ENCODE data around the gene IFITM5. TPM values are rescaled to one million over a fixed set of nuclear protein-coding genes. Genes with fewer than 3 reads are reported as not detected.

The IFITM5 gene
- total and polyA plus RNA-seq, 4 donors: not detected

GRCh38 chr11:272931-273198 is 26.5 kb downstream of the IFITM5 start:
- Histone ChIP-seq H3K4me3 (no peak overlapping the region), H3K27me3 (ENCODE audit: control insufficient read depth in 3 of 3, insufficient read depth in 3 of 3, low read length in 2 of 3) (peaks cover 0 to 33% (median 6%) of the 10 kb centered on the region in 3 donors), H3K4me1 (ENCODE audit: control insufficient read depth in 5 of 5, insufficient read depth in 5 of 5, low read length in 5 of 5) (peaks cover 0 to 12% (median 0%) of the 10 kb centered on the region in 5 donors), H3K27ac (ENCODE audit: low read depth in 1 of 2, low read length in 1 of 2) (no peak overlapping the region), H3K9me3 (ENCODE audit: control insufficient read depth in 4 of 4, insufficient read depth in 3 of 4, low read length in 3 of 4) (no peaks in the 10 kb centered on the region), H3K36me3 (ENCODE audit: control insufficient read depth in 4 of 4, insufficient read depth in 4 of 4, low read length in 4 of 4) (no peaks in the 10 kb centered on the region), H3K9ac (ENCODE audit: insufficient read depth in 1 of 2, low read length in 2 of 2) (no peak overlapping the region)
- DNase-seq: no peak
- ATAC-seq (ENCODE audit: insufficient read depth, low FRiP score): no peak
- TF ChIP-seq, protein P1, sequence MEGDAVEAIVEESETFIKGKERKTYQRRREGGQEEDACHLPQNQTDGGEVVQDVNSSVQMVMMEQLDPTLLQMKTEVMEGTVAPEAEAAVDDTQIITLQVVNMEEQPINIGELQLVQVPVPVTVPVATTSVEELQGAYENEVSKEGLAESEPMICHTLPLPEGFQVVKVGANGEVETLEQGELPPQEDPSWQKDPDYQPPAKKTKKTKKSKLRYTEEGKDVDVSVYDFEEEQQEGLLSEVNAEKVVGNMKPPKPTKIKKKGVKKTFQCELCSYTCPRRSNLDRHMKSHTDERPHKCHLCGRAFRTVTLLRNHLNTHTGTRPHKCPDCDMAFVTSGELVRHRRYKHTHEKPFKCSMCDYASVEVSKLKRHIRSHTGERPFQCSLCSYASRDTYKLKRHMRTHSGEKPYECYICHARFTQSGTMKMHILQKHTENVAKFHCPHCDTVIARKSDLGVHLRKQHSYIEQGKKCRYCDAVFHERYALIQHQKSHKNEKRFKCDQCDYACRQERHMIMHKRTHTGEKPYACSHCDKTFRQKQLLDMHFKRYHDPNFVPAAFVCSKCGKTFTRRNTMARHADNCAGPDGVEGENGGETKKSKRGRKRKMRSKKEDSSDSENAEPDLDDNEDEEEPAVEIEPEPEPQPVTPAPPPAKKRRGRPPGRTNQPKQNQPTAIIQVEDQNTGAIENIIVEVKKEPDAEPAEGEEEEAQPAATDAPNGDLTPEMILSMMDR (IDR thresholded peaks at IDR 0.05; ENCODE audit: control extremely low read depth, extremely low read depth): no peak
- WGBS, 2 donors: 87 to 90% methylated on average over 6 of the region's 6 CpGs

- peaks cover 0 to 7% (median 0%) of the 10 kb centered on the region in 5 donors for H3K4me1 ChIP-seq (ENCODE audit: control insufficient read depth in 5 of 5, insufficient read depth in 5 of 5, low read length in 5 of 5)
- H3K27ac ChIP-seq (ENCODE audit: low read depth in 1 of 2, low read length in 1 of 2): no peak overlapping the region
- H3K9ac ChIP-seq (ENCODE audit: insufficient read depth in 1 of 2, low read length in 2 of 2): no peak overlapping the region
- ATAC-seq (ENCODE audit: insufficient read depth, low FRiP score) (no peak), DNase-seq (no peak)
- no peaks in the 10 kb centered on the region for H3K36me3 ChIP-seq (ENCODE audit: control insufficient read depth in 4 of 4, insufficient read depth in 4 of 4, low read length in 4 of 4)
- 90 to 94% methylated on average over 22 of the region's 22 CpGs for WGBS, 2 donors
- H3K4me3 ChIP-seq: no peak overlapping the region
- peaks cover 0 to 28% (median 6%) of the 10 kb centered on the region in 3 donors for H3K27me3 ChIP-seq (ENCODE audit: control insufficient read depth in 3 of 3, insufficient read depth in 3 of 3, low read length in 2 of 3)
- TF ChIP-seq, protein P1 (IDR thresholded peaks at IDR 0.05; ENCODE audit: control extremely low read depth, extremely low read depth): no peak
- no peaks in the 10 kb centered on the region for H3K9me3 ChIP-seq (ENCODE audit: control insufficient read depth in 4 of 4, insufficient read depth in 3 of 4, low read length in 3 of 4)
These were observed 27.0 kb downstream of the IFITM5 start for GRCh38 chr11:272195-272930.

DNA sequence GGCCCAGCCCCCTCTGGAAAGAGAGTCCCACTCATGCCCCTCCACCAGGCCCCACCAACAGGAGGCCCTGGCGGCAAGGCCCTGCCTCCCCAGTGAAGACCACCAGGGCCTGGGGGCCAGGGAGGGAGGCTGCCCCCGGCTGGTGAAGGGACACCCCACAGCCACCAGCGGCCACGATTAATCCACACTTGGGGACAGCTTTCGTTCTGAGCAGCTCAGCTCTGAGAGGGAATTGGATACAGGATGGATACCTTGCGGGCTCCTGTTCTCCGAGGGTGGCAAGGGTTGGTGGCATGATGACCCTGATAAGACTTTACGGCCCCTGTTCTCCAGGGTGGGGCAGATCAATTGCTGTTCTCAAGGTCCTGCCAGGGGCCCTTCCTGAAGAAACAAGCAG is 28.0 kb downstream of the IFITM5 start:
- WGBS, 2 donors: 79 to 86% methylated on average over 8 of the region's 8 CpGs
- no peak overlapping the region for H3K4me3 ChIP-seq
- TF ChIP-seq, protein P1 (IDR thresholded peaks at IDR 0.05; ENCODE audit: control extremely low read depth, extremely low read depth): no peak
- ATAC-seq (ENCODE audit: insufficient read depth, low FRiP score) (no peak), DNase-seq (no peak)
- H3K9me3 ChIP-seq (ENCODE audit: control insufficient read depth in 4 of 4, insufficient read depth in 3 of 4, low read length in 3 of 4): no peaks in the 10 kb centered on the region
- no peak overlapping the region for H3K27ac ChIP-seq (ENCODE audit: low read depth in 1 of 2, low read length in 1 of 2)
- H3K36me3 ChIP-seq (ENCODE audit: control insufficient read depth in 4 of 4, insufficient read depth in 4 of 4, low read length in 4 of 4): no peaks in the 10 kb centered on the region
- H3K9ac ChIP-seq (ENCODE audit: insufficient read depth in 1 of 2, low read length in 2 of 2): no peak overlapping the region
- H3K4me1 ChIP-seq (ENCODE audit: control insufficient read depth in 5 of 5, insufficient read depth in 5 of 5, low read length in 5 of 5): peaks cover 0 to 7% (median 0%) of the 10 kb centered on the region in 5 donors
- peaks cover 0 to 20% (median 6%) of the 10 kb centered on the region in 3 donors for H3K27me3 ChIP-seq (ENCODE audit: control insufficient read depth in 3 of 3, insufficient read depth in 3 of 3, low read length in 2 of 3)

Data from lung (tissue), 12 donors.